ENCODE measurements around the gene ACSS1.

Gene ACSS1

DNA sequence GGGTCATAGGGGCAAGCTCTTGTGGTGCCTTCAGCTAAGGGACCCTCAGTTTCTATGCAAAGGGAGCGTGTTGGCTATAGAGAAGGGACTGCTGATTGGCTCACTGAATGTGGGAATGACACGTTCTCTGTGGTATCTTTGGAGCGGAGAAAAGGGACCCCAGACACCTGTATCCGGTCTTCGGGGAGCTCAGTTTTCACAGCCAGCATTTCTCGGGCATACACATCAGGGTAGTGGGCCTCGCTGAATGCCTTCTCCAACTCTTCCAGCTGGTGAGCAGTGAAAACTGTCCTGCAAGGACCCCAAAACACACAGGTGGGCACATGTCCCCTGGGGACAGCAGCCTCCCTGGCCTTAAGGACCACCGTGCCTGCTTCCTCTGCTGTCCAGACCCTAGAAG, 20.7 kb upstream of the ACSS1 start:
- DNase-seq (ENCODE audit: low read depth), result no peak
- H3K4me3 ChIP-seq (ENCODE audit: low read length), result no peak overlapping the region
- TF ChIP-seq, protein P1, sequence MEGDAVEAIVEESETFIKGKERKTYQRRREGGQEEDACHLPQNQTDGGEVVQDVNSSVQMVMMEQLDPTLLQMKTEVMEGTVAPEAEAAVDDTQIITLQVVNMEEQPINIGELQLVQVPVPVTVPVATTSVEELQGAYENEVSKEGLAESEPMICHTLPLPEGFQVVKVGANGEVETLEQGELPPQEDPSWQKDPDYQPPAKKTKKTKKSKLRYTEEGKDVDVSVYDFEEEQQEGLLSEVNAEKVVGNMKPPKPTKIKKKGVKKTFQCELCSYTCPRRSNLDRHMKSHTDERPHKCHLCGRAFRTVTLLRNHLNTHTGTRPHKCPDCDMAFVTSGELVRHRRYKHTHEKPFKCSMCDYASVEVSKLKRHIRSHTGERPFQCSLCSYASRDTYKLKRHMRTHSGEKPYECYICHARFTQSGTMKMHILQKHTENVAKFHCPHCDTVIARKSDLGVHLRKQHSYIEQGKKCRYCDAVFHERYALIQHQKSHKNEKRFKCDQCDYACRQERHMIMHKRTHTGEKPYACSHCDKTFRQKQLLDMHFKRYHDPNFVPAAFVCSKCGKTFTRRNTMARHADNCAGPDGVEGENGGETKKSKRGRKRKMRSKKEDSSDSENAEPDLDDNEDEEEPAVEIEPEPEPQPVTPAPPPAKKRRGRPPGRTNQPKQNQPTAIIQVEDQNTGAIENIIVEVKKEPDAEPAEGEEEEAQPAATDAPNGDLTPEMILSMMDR (IDR thresholded peaks at IDR 0.05; ENCODE audit: insufficient read depth, low read depth, low read length, missing control alignments), result no peak

DNA sequence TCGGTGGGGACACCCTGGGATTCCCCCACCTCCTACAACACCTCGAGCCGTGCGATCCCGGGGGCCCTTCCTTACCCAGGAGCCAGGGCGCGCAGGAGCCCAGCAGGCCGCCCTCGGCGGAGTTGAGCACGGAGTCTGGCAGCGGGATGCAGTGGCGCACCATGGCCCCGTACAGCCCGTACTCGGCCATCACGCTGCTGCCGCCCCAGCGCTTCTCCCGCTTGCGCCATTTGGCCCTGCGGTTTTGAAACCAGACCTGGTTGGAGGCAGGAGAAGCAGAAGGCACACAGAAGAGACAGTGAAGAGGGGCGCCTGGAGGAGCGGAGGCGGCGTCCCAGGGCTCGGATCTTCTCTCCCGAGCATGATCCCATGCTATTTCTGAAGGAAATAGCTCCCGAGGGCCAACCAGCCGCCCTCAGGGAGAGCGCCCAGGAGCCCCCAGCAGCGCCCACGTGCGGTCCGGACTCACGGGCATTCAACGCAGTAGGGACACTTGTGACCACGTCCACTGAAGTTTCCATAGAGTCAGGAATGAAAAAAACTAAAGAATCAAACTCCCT, 19.8 kb upstream of the ACSS1 start:
- peak; percentile 33 for DNase-seq (ENCODE audit: low read depth)
- TF ChIP-seq, protein P1 (IDR thresholded peaks at IDR 0.05; ENCODE audit: insufficient read depth, low read depth, low read length, missing control alignments), result no peak
- no peak overlapping the region for H3K4me3 ChIP-seq (ENCODE audit: low read length)

DNA sequence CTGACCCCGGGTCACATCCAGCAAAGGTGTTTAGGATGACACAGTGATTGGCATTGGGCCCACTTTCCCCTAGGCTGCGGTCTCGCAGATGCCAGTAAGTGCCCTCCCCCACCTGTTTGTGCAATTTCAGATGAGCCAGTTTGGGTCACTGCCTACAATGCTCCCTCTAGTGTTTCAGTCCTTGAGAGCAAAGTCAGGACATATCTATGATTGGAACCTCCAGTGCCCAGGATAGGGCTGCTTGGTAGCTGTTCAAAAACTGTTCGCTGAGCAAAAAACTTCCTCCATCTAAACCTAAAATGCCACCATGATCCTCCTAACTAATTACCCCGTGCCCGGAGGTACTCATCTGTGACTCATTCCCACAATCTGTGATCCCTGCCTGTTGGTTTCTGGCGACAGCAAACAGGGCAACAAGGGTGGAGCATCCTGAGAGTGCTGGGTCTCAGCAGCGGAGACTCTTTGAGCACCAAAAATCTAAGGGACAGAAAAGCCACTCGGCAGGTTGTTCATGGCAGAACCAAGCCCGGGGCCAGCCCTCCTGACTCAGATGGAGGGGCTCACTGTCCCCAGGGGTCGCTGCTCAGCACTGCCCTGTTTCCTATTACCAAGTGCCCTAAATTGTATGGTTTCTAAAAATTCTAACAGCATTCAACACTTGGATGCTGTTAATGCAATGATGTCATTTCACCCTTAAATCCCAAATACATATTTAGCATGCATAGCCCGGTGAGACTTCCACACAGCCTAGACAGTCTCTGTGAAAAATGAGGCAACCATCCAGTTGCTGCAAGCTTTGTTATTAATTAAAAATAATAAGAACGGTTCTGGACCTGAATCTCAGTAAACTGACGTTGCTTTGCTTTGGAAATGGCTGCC, 19.0 kb upstream of the ACSS1 start:
- DNase-seq (ENCODE audit: low read depth), result peak; percentile 70
- TF ChIP-seq, protein P1 (IDR thresholded peaks at IDR 0.05; ENCODE audit: insufficient read depth, low read depth, low read length, missing control alignments), result peak; percentile 48
- no peak overlapping the region for H3K4me3 ChIP-seq (ENCODE audit: low read length)

- TF ChIP-seq, protein P1 (IDR thresholded peaks at IDR 0.05; ENCODE audit: insufficient read depth, low read depth, low read length, missing control alignments), result no peak
- DNase-seq (ENCODE audit: low read depth), result no peak
- no peak overlapping the region for H3K4me3 ChIP-seq (ENCODE audit: low read length)
These were observed 18.3 kb upstream of the ACSS1 start for GRCh38 chr20:25076201-25076600.

GRCh38 chr20:25073544-25073943, 15.6 kb upstream of the ACSS1 start:
- no peak overlapping the region for H3K4me3 ChIP-seq (ENCODE audit: low read length)
- no peak for DNase-seq (ENCODE audit: low read depth)
- TF ChIP-seq, protein P1 (IDR thresholded peaks at IDR 0.05; ENCODE audit: insufficient read depth, low read depth, low read length, missing control alignments), result no peak

DNA sequence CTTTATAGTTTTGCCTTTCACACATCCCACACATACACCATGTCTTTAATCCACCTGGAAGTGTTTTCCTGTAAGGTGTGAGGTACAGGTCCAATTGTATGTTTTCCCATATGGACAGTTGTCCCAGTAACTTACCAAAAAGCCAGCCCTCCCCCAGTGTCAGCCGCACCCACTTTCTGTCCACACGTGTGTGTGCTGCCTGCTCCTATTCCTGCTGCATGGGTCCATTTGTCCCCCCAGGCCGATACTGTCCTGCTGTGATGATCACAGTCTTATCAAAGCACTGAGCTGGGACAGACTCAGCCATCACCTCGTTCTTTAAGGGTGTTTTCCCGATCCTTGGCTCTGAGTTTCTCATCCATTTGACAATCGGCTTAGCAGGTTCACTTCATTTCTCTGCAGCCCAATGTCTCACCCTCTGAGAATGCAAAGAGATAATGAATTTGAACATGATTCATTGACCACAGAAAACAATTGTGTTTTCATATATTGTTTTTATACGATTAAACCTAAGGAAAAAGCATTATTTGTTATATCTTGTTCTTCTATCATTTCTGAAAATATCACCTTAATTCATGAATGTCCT, 14.4 kb upstream of the ACSS1 start:
- DNase-seq (ENCODE audit: low read depth), result peak; percentile 66
- no peak overlapping the region for H3K4me3 ChIP-seq (ENCODE audit: low read length)
- TF ChIP-seq, protein P1 (IDR thresholded peaks at IDR 0.05; ENCODE audit: insufficient read depth, low read depth, low read length, missing control alignments), result no peak
